Measurements from ENCODE around the gene MSH5. TPM values are rescaled to one million over a fixed set of nuclear protein-coding genes. Genes with fewer than 3 reads are reported as not detected.

Gene MSH5
- total and polyA plus RNA-seq, 2 of the 13 experiments (the other 11 are each of a cell fraction or from before 2014, with no cell fraction given) = 10.2 to 38.7 TPM

DNA sequence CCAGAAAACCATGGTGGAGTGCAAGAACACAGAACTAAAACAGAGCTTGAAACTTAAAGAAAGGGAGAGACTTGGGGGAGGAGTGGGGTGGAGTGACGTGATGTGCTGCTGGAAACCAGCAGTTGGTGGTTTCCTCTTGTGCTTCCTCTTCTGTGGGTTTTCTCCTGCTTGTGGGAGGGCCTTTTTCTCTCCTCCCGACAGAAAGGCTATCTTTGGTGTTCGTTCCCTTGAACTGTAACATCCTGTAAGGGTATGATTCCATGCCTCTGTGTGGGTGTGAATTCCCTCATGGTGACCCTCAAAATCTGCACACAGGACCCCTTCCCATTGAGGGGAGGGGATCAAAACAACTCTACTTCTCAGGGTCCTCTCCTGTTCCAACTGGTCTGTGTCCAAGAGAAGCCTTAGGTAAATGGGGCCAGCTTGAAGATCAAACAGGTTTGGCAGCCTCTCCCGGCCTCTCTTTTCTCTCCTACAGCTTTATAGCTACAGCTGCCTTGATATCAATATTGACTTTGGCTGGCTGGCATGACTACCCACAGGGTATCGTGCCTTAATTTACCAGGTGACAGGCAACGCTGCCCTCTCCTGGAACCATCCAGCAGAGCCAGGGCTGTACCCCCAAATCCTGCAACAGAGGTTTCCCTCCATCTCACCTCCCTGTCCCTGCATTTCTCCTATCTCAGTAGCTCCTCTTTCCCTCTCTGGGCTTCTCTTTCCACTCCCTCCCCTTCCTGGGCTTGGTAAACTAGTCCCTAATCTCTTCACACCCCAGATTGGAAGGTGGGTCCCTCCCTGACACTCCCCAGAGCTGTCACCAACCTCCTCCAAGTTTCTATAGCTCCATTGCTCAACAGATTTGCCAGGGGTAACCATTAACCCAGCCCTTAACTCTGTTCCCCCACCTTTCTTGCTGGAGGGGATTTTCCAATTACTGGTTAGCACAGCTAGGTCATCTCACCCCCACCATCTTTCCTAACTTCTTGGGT is 1.5 kb upstream of the MSH5 start (continued):
- TF ChIP-seq BRD4 (CRISPR knock-in tag; IDR thresholded peaks at IDR 0.05) (peak; percentile 49; the same call in 1 of the 2 replicates), ZFY (CRISPR knock-in tag; IDR thresholded peaks at IDR 0.05) (peak; percentile 38; the same call in 1 of the 2 replicates), ZSCAN25 (CRISPR knock-in tag; IDR thresholded peaks at IDR 0.05) (peak; percentile 42; the same call in 1 of the 2 replicates), ZNF354B (CRISPR knock-in tag; IDR thresholded peaks at IDR 0.05) (peak; percentile 44; the same call in 1 of the 2 replicates), ZNF761 (CRISPR knock-in tag; conservative IDR thresholded peaks at IDR 0.05) (peak; percentile 34; the same call in 1 of the 2 replicates), ZNF280B (CRISPR knock-in tag; IDR thresholded peaks at IDR 0.05; ENCODE audit: borderline replicate concordance) (no peak), POLR2A (IDR thresholded peaks at IDR 0.05; ENCODE audit: insufficient read depth in 1 of 2, low read depth in 2 of 2, low read length in 2 of 2) (peak in 1 of 2 experiments; percentile 80; a peak in 2 of 4 replicates), ARHGAP35 (CRISPR knock-in tag; IDR thresholded peaks at IDR 0.05; ENCODE audit: borderline replicate concordance) (no peak), KDM1A (CRISPR knock-in tag; IDR thresholded peaks at IDR 0.05) (0 out of 2 replicates have a peak, but pooled peaks have one; percentile 22), CEBPG (CRISPR knock-in tag; IDR thresholded peaks at IDR 0.05) (peak; percentile 98), ZNF558 (CRISPR knock-in tag; IDR thresholded peaks at IDR 0.05; ENCODE audit: borderline replicate concordance) (peak; percentile 83; the same call in 1 of the 2 replicates), HNF1A (IDR thresholded peaks at IDR 0.05; ENCODE audit: low read depth) (peak; percentile 99), HNF1A (CRISPR knock-in tag; IDR thresholded peaks at IDR 0.05; ENCODE audit: borderline replicate concordance) (peak; percentile 99), ZBTB43 (CRISPR knock-in tag; conservative IDR thresholded peaks at IDR 0.05) (0 out of 2 replicates have a peak, but pooled peaks have one; percentile 37), ZNF574 (CRISPR knock-in tag; IDR thresholded peaks at IDR 0.05) (peak; percentile 62; the same call in 1 of the 2 replicates), MED13 (CRISPR knock-in tag; IDR thresholded peaks at IDR 0.05) (peak; percentile 91)
- TF ChIP-seq, protein P1, sequence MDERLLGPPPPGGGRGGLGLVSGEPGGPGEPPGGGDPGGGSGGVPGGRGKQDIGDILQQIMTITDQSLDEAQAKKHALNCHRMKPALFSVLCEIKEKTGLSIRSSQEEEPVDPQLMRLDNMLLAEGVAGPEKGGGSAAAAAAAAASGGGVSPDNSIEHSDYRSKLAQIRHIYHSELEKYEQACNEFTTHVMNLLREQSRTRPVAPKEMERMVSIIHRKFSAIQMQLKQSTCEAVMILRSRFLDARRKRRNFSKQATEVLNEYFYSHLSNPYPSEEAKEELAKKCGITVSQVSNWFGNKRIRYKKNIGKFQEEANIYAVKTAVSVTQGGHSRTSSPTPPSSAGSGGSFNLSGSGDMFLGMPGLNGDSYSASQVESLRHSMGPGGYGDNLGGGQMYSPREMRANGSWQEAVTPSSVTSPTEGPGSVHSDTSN (CRISPR knock-in tag; IDR thresholded peaks at IDR 0.05) = 0 out of 2 replicates have a peak, but pooled peaks have one; percentile 46

Data from HepG2 (cell line).